ENCODE data around the gene SEMA5B.

- TF ChIP-seq GATA1 (IDR thresholded peaks at IDR 0.05; ENCODE audit: low read depth, low read length): no peak
- no peak for TF ChIP-seq POLR2A (IDR thresholded peaks at IDR 0.05; ENCODE audit: low read length)
Measured at GRCh38 chr3:122918576-122919290, 108.8 kb downstream of the SEMA5B start.

Measured in erythroblast (primary cell).